Heart left ventricle (tissue), 16 donors: ENCODE results near the gene TARS2. TPM values are rescaled to one million over a fixed set of nuclear protein-coding genes. Genes with fewer than 3 reads are reported as not detected.

Experiments
- ATAC-seq, 4 donors: fragments of 200-7000 bp; cut with Tn5 transposase; one replicate each; pipeline ENCODE4 v1.9.1; 2020 to 2022; ENCODE audit warnings: moderate library complexity in 4 of 4, mild to moderate bottlenecking in 3 of 4, moderate number of reproducible peaks in 1 of 4
- DNase-seq, 5 donors: peaks; one replicate each; pipeline ENCODE4 v3.0.0-alpha.2; 2020
- H3K27ac ChIP-seq, 12 donors: fragments of 200-600 bp; sonication (generic) in 4 of 12; one replicate each; pipeline versions ENCODE4 v1.5.0 to v1.8.0; 2016 to 2022; ENCODE audit warnings: mild to moderate bottlenecking in 2 of 12
- H3K27me3 ChIP-seq, 9 donors: fragments of 200-600 bp; sonication (generic) in 2 of 9; one replicate each; pipeline versions ENCODE4 v1.5.1 to v1.8.0; 2016 to 2022; ENCODE audit warnings: mild to moderate bottlenecking in 3 of 9
- H3K36me3 ChIP-seq, 9 donors: fragments of 200-600 bp; sonication (generic) in 2 of 9; one replicate each; pipeline versions ENCODE4 v1.5.0 to v1.8.0; 2018 to 2022; ENCODE audit warnings: mild to moderate bottlenecking in 2 of 9
- H3K4me1 ChIP-seq, 12 donors: fragments of 200-600 bp; sonication (generic) in 4 of 12; one replicate each; pipeline versions ENCODE4 v1.5.0 to v1.8.0; 2016 to 2022; ENCODE audit warnings: mild to moderate bottlenecking in 3 of 12
- H3K4me3 ChIP-seq, 12 donors: fragments of 200-600 bp; sonication (generic) in 4 of 12; one replicate each; pipeline versions ENCODE4 v1.5.0 to v1.8.0; 2017 to 2022; ENCODE audit warnings: mild to moderate bottlenecking in 9 of 12, moderate library complexity in 4 of 12
- H3K9me3 ChIP-seq, 12 donors: fragments of 200-600 bp; sonication (generic) in 4 of 12; one replicate each; pipeline versions ENCODE4 v1.5.0 to v1.8.0; 2016 to 2022; ENCODE audit warnings: mild to moderate bottlenecking in 1 of 12
- CTCF ChIP-seq, 12 donors: fragments of 200-600 bp; sonication (generic) in 4 of 12; IDR thresholded peaks; one replicate each; pipeline versions ENCODE4 v1.5.0 to v1.8.0; 2018 to 2022; ENCODE audit warnings: antibody characterized with exemption in 12 of 12, mild to moderate bottlenecking in 5 of 12
- POLR2A ChIP-seq, 2 donors: fragments of 450-650 bp; IDR thresholded peaks; one replicate each; pipeline ENCODE4 v1.6.1; 2017; ENCODE audit warnings: antibody characterized with exemption in 2 of 2, mild to moderate bottlenecking in 2 of 2, moderate library complexity in 2 of 2
- WGBS, 4 donors: extraction: QIAGEN DNeasy Blood & Tissue Kit in 2 of 4; methylation state at CpG; one replicate each; pipeline versions ENCODE4 v1.1.5 to v1.1.7; 2013 to 2018; 5-methylcytosine and 5-hydroxymethylcytosine counted together
- intact Hi-C, 10 donors: fragments of 100-400 bp; cut with DNase I; formaldehyde crosslinking; loops; one replicate each; pipeline versions ENCODE4 v1.11.1 to v1.14.2; 2022
- polyA plus RNA-seq, 2 donors: library from polyadenylated mRNA; stranded (reverse); fragments of 200-250 nt; gene quantifications; one replicate each; pipeline ENCODE4 v1.2.3, GENCODE V29; 2013
- total RNA-seq, 9 donors: library from RNA; depleted of rRNA in 2 of 9; stranded (reverse); fragments of >200 nt in 2 of 9; fragmentation: NEBNext Ultra II Directional in 3 of 9; extraction: Animal tissue kit (Norgen Biotek cat#: 25700) in 3 of 9; gene quantifications; one replicate each; pipeline versions ENCODE4 v1.1.0 to v1.2.4, GENCODE V29; 2016 to 2023
- donor health status: ischemic (EF 13 %, LVEDD 7.1; RV severe dilation, severe dysfunction).
- donor health status: healthy with polysubstance abuse.
- donor health status: DM: no; HTN: yes; CAD: no.
- donor health status: DM: no; HTN: no; CAD: no.
- donor health status: ischemic (EF 25% LVEDD 6.9; RV normal size, moderate dysfunction).
- donor health status: ischemic (EF 25% LVEDD 5.7; RV mildly dilated, moderate dysfunction).
- donor health status: healthy.
- donor health status: DM: yes; HTN: yes; CAD: no.
- donor health status: ischemic (EF 35%, LVEDD 5.7; RV mildly dilated, moderate dysfunction).
- donor health status: nonischemic (EF 11% LVEDD 7.7; RV severe dilation, severe dysfunction).
- donor health status: DM: yes; HTN: yes; CAD: no.
- donor health status: PGD.
- donor health status: ischemic (EF 29% LVEDD 5.4; RV normal size, mild dysfunction).
- donor health status: nonischemic (EF 23%, LVEDD 6.1; RV moderate dilation, normal function).

Gene TARS2
- total and polyA plus RNA-seq, 11 donors, result 21.9 to 46.5 (median 28.9) TPM

DNA sequence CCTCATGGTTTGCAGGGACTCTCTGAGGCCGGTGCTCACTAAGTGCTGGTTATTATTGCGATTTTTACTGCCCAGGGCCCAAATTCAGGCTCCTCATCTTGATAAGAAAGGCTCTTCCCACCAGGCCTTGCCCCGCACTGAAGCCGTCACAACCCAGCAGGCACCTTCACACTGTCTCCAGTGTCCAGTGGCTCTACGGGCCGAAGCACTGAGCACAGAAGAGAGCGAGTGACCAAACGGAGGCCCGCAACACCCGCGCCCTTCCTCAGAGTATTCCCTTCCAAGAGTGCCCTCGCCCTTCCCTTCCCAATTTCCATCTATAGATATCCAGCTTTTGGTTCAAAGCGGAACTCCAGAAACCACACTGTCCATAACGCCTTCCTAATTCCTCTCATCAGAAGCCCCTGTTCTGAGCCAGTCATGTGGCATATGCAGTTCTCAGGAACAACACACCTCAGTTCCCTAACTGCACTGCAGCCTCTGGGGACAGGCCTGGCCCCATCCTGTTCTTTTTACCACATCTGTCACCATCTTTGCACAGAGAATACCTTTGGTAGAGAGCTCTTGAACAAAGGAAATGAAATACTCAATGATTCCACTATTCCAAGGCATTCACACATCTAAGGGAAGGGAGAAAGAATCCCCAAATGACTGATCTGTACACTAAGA lies 43.4 kb downstream of the TARS2 start:
- TF ChIP-seq POLR2A (IDR thresholded peaks at IDR 0.05) (no peak), CTCF (IDR thresholded peaks at IDR 0.05) (no peak)
- Histone ChIP-seq H3K4me3 (no peak overlapping the region), H3K36me3 (no peaks in the 10 kb centered on the region), H3K27ac (no peak overlapping the region), H3K9me3 (no peaks in the 10 kb centered on the region), H3K27me3 (no peaks in the 10 kb centered on the region), H3K4me1 (peaks cover 0 to 35% (median 9%) of the 10 kb centered on the region in 12 donors)
- no peak for DNase-seq
- ATAC-seq, result no peak
- intact Hi-C loops, result loop anchor here in 7 of 10 donors (5.0 to 10.0 kb wide), 5 partner anchors 43 to 276 kb away; partner anchors contain the start of genes TARS2 (in 2 of the 7) and CA14 (in 1 of the 7)
- 95 to 97% (median 96%) methylated on average over 14 of the region's 14 CpGs for WGBS, 4 donors

GRCh38 chr1:150532860-150533259 lies 45.6 kb downstream of the TARS2 start:
- H3K27me3 ChIP-seq, result no peaks in the 10 kb centered on the region
- DNase-seq, result peak in 1 of 5 donors; percentile 19
- no peaks in the 10 kb centered on the region for H3K36me3 ChIP-seq
- peak overlapping the region in 11 of 12 donors; percentile 37 to 86 (median 74) for H3K27ac ChIP-seq
- intact Hi-C loops, result loop anchor here in 9 of 10 donors (1.0 to 10.0 kb wide), 8 partner anchors 46 to 278 kb away; partner anchors contain the start of genes TARS2 (in 2 of the 9) and CA14 (in 1 of the 9)
- ATAC-seq, result no peak
- no peak for TF ChIP-seq POLR2A (IDR thresholded peaks at IDR 0.05)
- peak in 5 of 12 donors; percentile 13 to 33 (median 31) for TF ChIP-seq CTCF (IDR thresholded peaks at IDR 0.05)
- 46 to 49% (median 48%) methylated on average over 5 of the region's 5 CpGs for WGBS, 4 donors
- peaks cover 0 to 41% (median 9%) of the 10 kb centered on the region in 12 donors for H3K4me1 ChIP-seq
- peak overlapping the region in 1 of 12 donors; percentile 2 for H3K4me3 ChIP-seq
- H3K9me3 ChIP-seq, result no peaks in the 10 kb centered on the region

DNA sequence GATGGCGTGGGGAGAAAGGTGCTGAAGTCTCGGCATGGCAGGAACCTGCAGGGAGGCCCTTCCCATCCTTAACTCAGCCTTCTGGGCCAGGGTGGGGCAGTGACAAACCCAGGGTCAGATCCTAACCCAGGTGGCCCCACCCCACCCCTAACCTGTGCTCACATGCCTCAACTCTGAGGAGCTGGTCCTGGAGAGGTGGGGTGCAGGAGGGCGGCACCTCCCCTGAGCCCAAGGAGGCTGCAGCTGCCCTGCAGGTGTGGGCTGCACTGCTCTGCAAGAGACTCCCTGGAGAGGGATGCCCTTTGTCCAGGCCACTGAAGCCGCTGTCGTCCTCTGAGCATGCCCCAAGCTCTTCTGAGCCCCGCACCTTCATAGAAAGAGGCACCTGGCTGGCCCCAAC lies 46.8 kb downstream of the TARS2 start:
- Histone ChIP-seq H3K4me1 (peaks cover 0 to 48% (median 9%) of the 10 kb centered on the region in 12 donors), H3K27me3 (no peaks in the 10 kb centered on the region), H3K9me3 (no peaks in the 10 kb centered on the region), H3K27ac (peak overlapping the region in 8 of 12 donors; percentile 11 to 73 (median 47)), H3K4me3 (no peak overlapping the region), H3K36me3 (no peaks in the 10 kb centered on the region)
- WGBS, 4 donors, result 92 to 98% (median 94%) methylated on average over 3 to 6 of the region's 6 CpGs
- ATAC-seq (no peak), DNase-seq (no peak)
- TF ChIP-seq CTCF (IDR thresholded peaks at IDR 0.05), result no peak
- no peak for TF ChIP-seq POLR2A (IDR thresholded peaks at IDR 0.05)
- intact Hi-C loops, result loop anchor here in 7 of 10 donors (5.0 to 10.0 kb wide), 5 partner anchors 47 to 279 kb away; partner anchors contain the start of genes TARS2 (in 2 of the 7) and CA14 (in 1 of the 7)

GRCh38 chr1:150535511-150536287 lies 48.5 kb downstream of the TARS2 start:
- intact Hi-C loops, result loop anchor here in 3 of 10 donors (5.0 to 10.0 kb wide), 3 partner anchors 63 to 281 kb away; partner anchors contain the start of gene CA14 (in 1 of the 3)
- DNase-seq, result no peak
- Histone ChIP-seq H3K4me1 (peaks cover 0 to 44% (median 9%) of the 10 kb centered on the region in 12 donors), H3K27me3 (no peaks in the 10 kb centered on the region), H3K36me3 (no peaks in the 10 kb centered on the region), H3K9me3 (no peaks in the 10 kb centered on the region), H3K27ac (peak overlapping the region in 11 of 12 donors; percentile 11 to 73 (median 41)), H3K4me3 (no peak overlapping the region)
- TF ChIP-seq POLR2A (IDR thresholded peaks at IDR 0.05) (no peak), CTCF (IDR thresholded peaks at IDR 0.05) (no peak)
- 72 to 82% (median 77%) methylated on average over 14 of the region's 14 CpGs for WGBS, 4 donors
- ATAC-seq, result peak; percentile 4 to 35 (median 11)
